SK-N-SH (cell line): ENCODE data around the gene DIPK2B. TPM values are rescaled to one million over a fixed set of nuclear protein-coding genes. Genes with fewer than 3 reads are reported as not detected.

ENCODE experiments used
- CTCF ChIA-PET: fragments of 300-600, 350-600 bp; formaldehyde crosslinking; extraction: SDS; loops from one replicate; lab custom pipeline; 2021; lab: Yijun Ruan, JAX
- POLR2A ChIA-PET: fragments of 350-600 bp; sonication (Branson Sonifier 250); formaldehyde crosslinking; extraction: SDS; loops from one replicate; lab custom pipeline; 2020; ENCODE audit warnings: antibody characterized with exemption, inconsistent platforms; lab: Yijun Ruan, JAX
- DNase-seq: peaks from one replicate; pipeline ENCODE4 v3.0.0; 2012
- H2AFZ ChIP-seq: fragments of 200-600 bp; sonication (generic); 2 replicates; pipeline ENCODE4 v1.8.1; 2016; ENCODE audit warnings: antibody characterized with exemption, mild to moderate bottlenecking, low read depth
- H3F3A ChIP-seq: fragments of 200-600 bp; sonication (generic); replicated peaks from 2 replicates; pipeline ENCODE3; 2016; ENCODE audit warnings: antibody characterized with exemption, mild to moderate bottlenecking; ENCODE audit not compliant: insufficient read depth
- H3K27ac ChIP-seq, 2 experiments: fragments of 200-500 bp in 1 of 2; fragments of 200-600 bp in 1 of 2; sonication (Bioruptor generic) in 1 of 2; sonication (generic), shearing (Covaris generic) in 1 of 2; 2 replicates each; pipeline versions ENCODE4 v1.5.1 to v1.6.1; 2014 to 2016; ENCODE audit warnings: low read depth in 2 of 2, inconsistent platforms in 1 of 2, low read length in 1 of 2, mild to moderate bottlenecking in 1 of 2, mixed read lengths in 1 of 2
- H3K27me3 ChIP-seq: fragments of 200-600 bp; sonication (generic), shearing (Covaris generic); 2 replicates; pipeline ENCODE4 v1.6.1; 2016; ENCODE audit warnings: mixed run types; ENCODE audit not compliant: insufficient read depth
- H3K36me3 ChIP-seq, 2 experiments: fragments of 200-500 bp in 1 of 2; fragments of 200-600 bp in 1 of 2; sonication (Bioruptor generic) in 1 of 2; sonication (generic) in 1 of 2; replicated peaks in 1 of 2; 2 replicates each; pipeline versions ENCODE3 to v1.5.1; 2014 to 2016; ENCODE audit warnings: low read length in 1 of 2, mild to moderate bottlenecking in 1 of 2; ENCODE audit not compliant: insufficient read depth in 2 of 2, control insufficient read depth in 1 of 2
- H3K4me1 ChIP-seq, 2 experiments: fragments of 200-500 bp in 1 of 2; fragments of 200-600 bp in 1 of 2; sonication (Bioruptor generic) in 1 of 2; sonication (generic), shearing (Covaris generic) in 1 of 2; 2 replicates each; pipeline versions ENCODE4 v1.5.1 to v1.6.1; 2014 to 2016; ENCODE audit warnings: low read depth in 1 of 2, low read length in 1 of 2, mixed run types in 1 of 2; ENCODE audit not compliant: insufficient read depth in 2 of 2, control insufficient read depth in 1 of 2
- H3K4me2 ChIP-seq: fragments of 200-600 bp; sonication (generic), shearing (Covaris generic); 2 replicates; pipeline ENCODE4 v1.6.1; 2017; ENCODE audit warnings: mixed run types
- H3K4me3 ChIP-seq, 2 experiments: fragments of 200-500 bp in 1 of 2; fragments of 200-600 bp in 1 of 2; sonication (Bioruptor generic) in 1 of 2; sonication (generic), shearing (Covaris generic) in 1 of 2; 2 replicates each; pipeline versions ENCODE4 v1.5.1 to v1.8.1; 2014 to 2016; ENCODE audit warnings: low read depth in 2 of 2, inconsistent platforms in 1 of 2, low read length in 1 of 2, mild to moderate bottlenecking in 1 of 2, mixed read lengths in 1 of 2, moderate library complexity in 1 of 2
- H3K79me2 ChIP-seq: fragments of 200-600 bp; sonication (generic); 2 replicates; pipeline ENCODE4 v1.8.1; 2017; ENCODE audit warnings: mild to moderate bottlenecking; ENCODE audit not compliant: insufficient read depth
- H3K9ac ChIP-seq: fragments of 200-600 bp; sonication (generic); 2 replicates; pipeline ENCODE4 v1.6.1; 2017; ENCODE audit warnings: mixed run types
- H3K9me2 ChIP-seq: fragments of 200-600 bp; sonication (generic); 2 replicates; pipeline ENCODE4 v1.6.1; 2017; ENCODE audit warnings: mixed run types
- H3K9me3 ChIP-seq: fragments of 200-600 bp; sonication (generic); 2 replicates; pipeline ENCODE4 v1.6.1; 2017; ENCODE audit warnings: mixed run types, mild to moderate bottlenecking, moderate library complexity
- H4K20me1 ChIP-seq: fragments of 200-600 bp; sonication (generic); 2 replicates; pipeline ENCODE4 v1.6.1; 2017; ENCODE audit warnings: mild to moderate bottlenecking, mixed run types; ENCODE audit not compliant: insufficient read depth
- CHD2 ChIP-seq: fragments of 150-350 bp; IDR thresholded peaks from 2 replicates; pipeline ENCODE4 v1.6.1; 2018; ENCODE audit warnings: low read length; ENCODE audit not compliant: partially characterized antibody
- FOXJ3 ChIP-seq: sonication (generic); formaldehyde crosslinking; IDR thresholded peaks from 2 replicates; pipeline ENCODE4 v1.5.1; 2020; ENCODE audit warnings: mild to moderate bottlenecking, missing genetic modification reagents
- GABPA ChIP-seq: IDR thresholded peaks from 2 replicates; pipeline ENCODE4 v1.4.0; 2012; ENCODE audit warnings: low read depth, mild to moderate bottlenecking
- IRF3 ChIP-seq: fragments of 150-350 bp; IDR thresholded peaks from 2 replicates; pipeline ENCODE4 v1.6.1; 2016; ENCODE audit warnings: mild to moderate bottlenecking, low read depth, low read length
- MAX ChIP-seq: IDR thresholded peaks from 2 replicates; pipeline ENCODE4 v1.4.0; 2012; ENCODE audit warnings: low read depth
- MEF2A ChIP-seq: IDR thresholded peaks from 2 replicates; pipeline ENCODE4 v1.4.0; 2012; ENCODE audit warnings: low read depth, borderline replicate concordance
- NRF1 ChIP-seq: IDR thresholded peaks from 2 replicates; pipeline ENCODE4 v1.6.1; 2012; ENCODE audit warnings: low read depth, mild to moderate bottlenecking, low read length
- PBX3 ChIP-seq: IDR thresholded peaks from 2 replicates; pipeline ENCODE4; 2012
- RCOR1 ChIP-seq: fragments of 150-350 bp; IDR thresholded peaks from 2 replicates; pipeline ENCODE4 v1.6.1; 2017; ENCODE audit warnings: antibody characterized with exemption, low read length
- RXRA ChIP-seq: IDR thresholded peaks from 2 replicates; pipeline ENCODE4 v1.4.0; 2012; ENCODE audit warnings: low read depth, mild to moderate bottlenecking, borderline replicate concordance
- TCF12 ChIP-seq: IDR thresholded peaks from 2 replicates; pipeline ENCODE4 v1.4.0; 2012
- YY1 ChIP-seq: IDR thresholded peaks from 2 replicates; pipeline ENCODE4 v1.4.0; 2012; ENCODE audit warnings: low read depth, mild to moderate bottlenecking
- ZBTB33 ChIP-seq: IDR thresholded peaks from 2 replicates; pipeline ENCODE4 v1.4.0; 2012; ENCODE audit warnings: low read depth, borderline replicate concordance
- WGBS: methylation state at CpG from one replicate; pipeline ENCODE4 v1.1.6; 2017; ENCODE audit warnings: low lambda C conversion rate; 5-methylcytosine and 5-hydroxymethylcytosine counted together
- polyA plus RNA-seq, 3 experiments: library from polyadenylated mRNA; depleted of rRNA; stranded (reverse); fragments of >200 nt; gene quantifications; 2 replicates each; pipeline ENCODE4 v1.2.3, GENCODE V29; 2012

DIPK2B gene
- polyA plus RNA-seq, 1 of the 3 experiments (the other 2 are of a cell fraction): 0.02 TPM

GRCh38 chrX:45164995-45165394 lies 35.7 kb downstream of the DIPK2B start (continued):
- TF ChIP-seq IRF3: no peak
- TF ChIP-seq PBX3: no peak
- TF ChIP-seq FOXJ3: no peak

GRCh38 chrX:45164021-45164621 lies 36.6 kb downstream of the DIPK2B start:
- Histone ChIP-seq H3K27me3 (no peaks in the 10 kb centered on the region; the same call in 1 of the 2 replicates), H3F3A (no peaks in the 10 kb centered on the region), H3K27ac (no peak overlapping the region), H3K9me3 (no peaks in the 10 kb centered on the region), H3K36me3 (no peaks in the 10 kb centered on the region), H3K79me2 (no peaks in the 10 kb centered on the region), H3K9ac (no peak overlapping the region), H3K4me1 (peaks cover 0 to 3% of the 10 kb centered on the region in 2 experiments; a peak in 1 of 4 replicates), H3K9me2 (no peaks in the 10 kb centered on the region), H3K4me3 (no peak overlapping the region), H3K4me2 (no peak overlapping the region), H4K20me1 (no peaks in the 10 kb centered on the region), H2AFZ (no peak overlapping the region)
- no peak for TF ChIP-seq CHD2
- no peak for TF ChIP-seq YY1
- no peak for TF ChIP-seq MAX
- TF ChIP-seq ZBTB33: no peak
- TF ChIP-seq MEF2A: no peak
- no peak for TF ChIP-seq RCOR1
- POLR2A ChIA-PET: no interaction called here
- 21% methylated on average over 1 of the region's 1 CpG for WGBS
- DNase-seq: no peak
- CTCF ChIA-PET: interaction anchor here (1.2 to 2.7 kb wide), 2 partner anchors 14 to 23 kb away, joined by 3 to 12 read pairs; no protein-coding TSS in a partner anchor

- Histone ChIP-seq H3K27ac (no peak overlapping the region), H3F3A (no peaks in the 10 kb centered on the region), H3K27me3 (peaks cover 11% of the 10 kb centered on the region; the same call in 1 of the 2 replicates), H4K20me1 (no peaks in the 10 kb centered on the region), H3K4me3 (no peak overlapping the region), H3K9me3 (no peaks in the 10 kb centered on the region), H3K36me3 (no peaks in the 10 kb centered on the region), H3K4me1 (no peaks in the 10 kb centered on the region), H3K79me2 (no peaks in the 10 kb centered on the region), H2AFZ (no peak overlapping the region), H3K9me2 (no peaks in the 10 kb centered on the region), H3K9ac (no peak overlapping the region), H3K4me2 (no peak overlapping the region)
- POLR2A ChIA-PET: no interaction called here
- TF ChIP-seq TCF12 (no peak), RXRA (no peak), GABPA (no peak), NRF1 (no peak)
- WGBS: 80% methylated on average over 22 of the region's 22 CpGs
- no peak for DNase-seq
- CTCF ChIA-PET: no interaction called here
These were observed 43.0 kb downstream of the DIPK2B start for GRCh38 chrX:45157647-45158046.
